Activated CD4-positive, CD25-positive, alpha-beta regulatory T cell treated with anti-CD3 and anti-CD28 coated beads, Interleukin-2, amount 50 U/mL, for 24 hours (primary cell): ENCODE results near the gene ARTN.

Source experiments
- ATAC-seq, 2 donors: fragments of 150-1000 bp; cut with Tn5 transposase; one replicate each; pipeline ENCODE4 v1.10.0; 2021; ENCODE audit warnings: mild to moderate bottlenecking in 1 of 2, moderate library complexity in 1 of 2

The ARTN gene

GRCh38 chr1:43973981-43974442, 40.4 kb downstream of the ARTN start:
- no peak for ATAC-seq

GRCh38 chr1:43974443-43975248, 41.0 kb downstream of the ARTN start, which contains the start of gene ATP6V0B:
ATP6V0B (plus strand) TSS chr1:43974960; CDS start chr1:43975041, 81 bp downstream.
- ATAC-seq = peak; percentile 75

- ATAC-seq = no peak
Observed at GRCh38 chr1:43975249-43975961, 41.8 kb downstream of the ARTN start.

GRCh38 chr1:43976045-43976444, 42.4 kb downstream of the ARTN start:
- ATAC-seq = no peak

GRCh38 chr1:43976890-43977289, 43.3 kb downstream of the ARTN start:
- no peak for ATAC-seq

- no peak for ATAC-seq
Observed at GRCh38 chr1:43977376-43978263, 44.0 kb downstream of the ARTN start.

- ATAC-seq = no peak
Observed at GRCh38 chr1:43978264-43978550, 44.6 kb downstream of the ARTN start.

- no peak for ATAC-seq
Observed at GRCh38 chr1:43978551-43979260, 45.1 kb downstream of the ARTN start, which contains the start of gene B4GALT2. B4GALT2 (plus strand) TSS chr1:43979210; CDS start chr1:43981161, 1,951 bp downstream.

GRCh38 chr1:43979261-43979527, 45.6 kb downstream of the ARTN start:
- ATAC-seq = no peak

- peak in 1 of 2 donors; percentile 25 for ATAC-seq
Observed at GRCh38 chr1:43979528-43980254, 46.1 kb downstream of the ARTN start.

GRCh38 chr1:43980255-43981134, 46.9 kb downstream of the ARTN start:
- ATAC-seq = no peak

- no peak for ATAC-seq
Observed at GRCh38 chr1:43981135-43981491, 47.5 kb downstream of the ARTN start.

- no peak for ATAC-seq
Observed at GRCh38 chr1:43981636-43982035, 48.0 kb downstream of the ARTN start.

- ATAC-seq = no peak
Observed at GRCh38 chr1:43982241-43982640, 48.6 kb downstream of the ARTN start.

GRCh38 chr1:43982808-43983207, 49.2 kb downstream of the ARTN start:
- ATAC-seq = no peak

- no peak for ATAC-seq
Observed at GRCh38 chr1:43983253-43983899, 49.8 kb downstream of the ARTN start.

- no peak for ATAC-seq
Observed at GRCh38 chr1:43984855-43985254, 51.3 kb downstream of the ARTN start.

GRCh38 chr1:43985984-43986595, 52.5 kb downstream of the ARTN start:
- no peak for ATAC-seq

GRCh38 chr1:43986712-43987111, 53.1 kb downstream of the ARTN start:
- ATAC-seq = no peak
